Gastrocnemius medialis (tissue), 4 donors: Measurements from ENCODE around the gene CMIP. TPM values are rescaled to one million over a fixed set of nuclear protein-coding genes. Genes with fewer than 3 reads are reported as not detected.

Source experiments
- ATAC-seq, 2 donors: fragments of 150-250 bp; one replicate each; pipeline ENCODE4 v1.9.1; 2016
- DNase-seq, 2 donors: peaks; one replicate each; pipeline ENCODE4 v3.0.0-alpha.2; 2019
- H3K27ac ChIP-seq, 4 donors: fragments of 200-600 bp; sonication (generic); 1 replicate in 1 of 4; 2 replicates in 3 of 4; pipeline ENCODE4 v1.5.1; 2016 to 2018; ENCODE audit warnings: mild to moderate bottlenecking in 2 of 4, moderate library complexity in 1 of 4
- H3K27me3 ChIP-seq, 3 donors: fragments of 200-600 bp; sonication (generic) in 2 of 3; 1 replicate in 1 of 3; 2 replicates in 2 of 3; pipeline versions ENCODE4 v1.5.1 to v1.6.0; 2016 to 2019; ENCODE audit warnings: mild to moderate bottlenecking in 1 of 3, moderate library complexity in 1 of 3
- H3K36me3 ChIP-seq, 2 donors: fragments of 200-600 bp; sonication (generic) in 1 of 2; one replicate each; pipeline ENCODE4 v1.5.1; 2017 to 2018
- H3K4me1 ChIP-seq, 2 donors: fragments of 200-600 bp; sonication (generic) in 1 of 2; one replicate each; pipeline ENCODE4 v1.5.1; 2016 to 2017; ENCODE audit warnings: mild to moderate bottlenecking in 2 of 2
- H3K4me3 ChIP-seq, 4 donors: fragments of 200-600 bp; sonication (generic) in 3 of 4; 1 replicate in 1 of 4; 2 replicates in 3 of 4; pipeline ENCODE4 v1.5.1; 2016 to 2019; ENCODE audit warnings: mild to moderate bottlenecking in 2 of 4
- H3K9me3 ChIP-seq, 3 donors: fragments of 200-600 bp; sonication (generic) in 2 of 3; 1 replicate in 1 of 3; 2 replicates in 2 of 3; pipeline ENCODE4 v1.5.1; 2016 to 2019
- POLR2A ChIP-seq, 2 donors: fragments of 450-650 bp; IDR thresholded peaks; one replicate each; pipeline ENCODE4 v1.6.1; 2017; ENCODE audit warnings: antibody characterized with exemption in 2 of 2, mild to moderate bottlenecking in 2 of 2, moderate library complexity in 2 of 2
- in situ Hi-C, 4 donors: fragments of 200-750 bp; cut with MboI; loops; one replicate each; pipeline versions ENCODE4 v1.15.0 to v1.8.0; 2017; ENCODE audit warnings: low sequenced_read_pairs in 4 of 4
- intact Hi-C: fragments of 100-400 bp; cut with DNase I; formaldehyde crosslinking; loops from one replicate; pipeline ENCODE4 v1.15.1; 2023; ENCODE audit warnings: low total_unique reads
- total RNA-seq, 4 donors: library from RNA; depleted of rRNA; stranded (reverse); fragments of >200 nt; gene quantifications; one replicate each; pipeline versions ENCODE4 v1.1.0 to v1.2.3, GENCODE V29; 2016
- TF ChIP-seq, protein P1 (sequence below), 5 experiments: fragments of 450-650 bp in 3 of 5; fragments of 200-600 bp in 2 of 5; sonication (generic) in 2 of 5; IDR thresholded peaks in 4 of 5; conservative IDR thresholded peaks in 1 of 5; 1 replicate in 4 of 5; 2 replicates in 1 of 5; pipeline ENCODE4 v1.5.1; 2016 to 2019; ENCODE audit warnings: antibody characterized with exemption in 5 of 5, mild to moderate bottlenecking in 3 of 5, moderate library complexity in 3 of 5

The CMIP gene
- total RNA-seq, 4 donors from 2014 or later: 0.90 to 5.1 (median 2.7) TPM

GRCh38 chr16:81715358-81716196, 271.0 kb downstream of the CMIP start:
- TF ChIP-seq, protein P1, sequence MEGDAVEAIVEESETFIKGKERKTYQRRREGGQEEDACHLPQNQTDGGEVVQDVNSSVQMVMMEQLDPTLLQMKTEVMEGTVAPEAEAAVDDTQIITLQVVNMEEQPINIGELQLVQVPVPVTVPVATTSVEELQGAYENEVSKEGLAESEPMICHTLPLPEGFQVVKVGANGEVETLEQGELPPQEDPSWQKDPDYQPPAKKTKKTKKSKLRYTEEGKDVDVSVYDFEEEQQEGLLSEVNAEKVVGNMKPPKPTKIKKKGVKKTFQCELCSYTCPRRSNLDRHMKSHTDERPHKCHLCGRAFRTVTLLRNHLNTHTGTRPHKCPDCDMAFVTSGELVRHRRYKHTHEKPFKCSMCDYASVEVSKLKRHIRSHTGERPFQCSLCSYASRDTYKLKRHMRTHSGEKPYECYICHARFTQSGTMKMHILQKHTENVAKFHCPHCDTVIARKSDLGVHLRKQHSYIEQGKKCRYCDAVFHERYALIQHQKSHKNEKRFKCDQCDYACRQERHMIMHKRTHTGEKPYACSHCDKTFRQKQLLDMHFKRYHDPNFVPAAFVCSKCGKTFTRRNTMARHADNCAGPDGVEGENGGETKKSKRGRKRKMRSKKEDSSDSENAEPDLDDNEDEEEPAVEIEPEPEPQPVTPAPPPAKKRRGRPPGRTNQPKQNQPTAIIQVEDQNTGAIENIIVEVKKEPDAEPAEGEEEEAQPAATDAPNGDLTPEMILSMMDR (IDR thresholded peaks at IDR 0.05 in 4 of 5, conservative IDR thresholded peaks at IDR 0.05 in 1 of 5): no peak
- TF ChIP-seq POLR2A (IDR thresholded peaks at IDR 0.05): no peak
- no peak for ATAC-seq
- Histone ChIP-seq H3K9me3 (no peaks in the 10 kb centered on the region), H3K27ac (no peak overlapping the region), H3K36me3 (no peaks in the 10 kb centered on the region), H3K4me3 (no peak overlapping the region), H3K4me1 (no peaks in the 10 kb centered on the region), H3K27me3 (no peaks in the 10 kb centered on the region)
- in situ Hi-C loops (loop anchor here in 1 of 4 donors (10.0 kb wide), 1 partner anchor 311 kb away; no protein-coding TSS in a partner anchor), intact Hi-C loops (no loop called here)
- no peak for DNase-seq

DNA sequence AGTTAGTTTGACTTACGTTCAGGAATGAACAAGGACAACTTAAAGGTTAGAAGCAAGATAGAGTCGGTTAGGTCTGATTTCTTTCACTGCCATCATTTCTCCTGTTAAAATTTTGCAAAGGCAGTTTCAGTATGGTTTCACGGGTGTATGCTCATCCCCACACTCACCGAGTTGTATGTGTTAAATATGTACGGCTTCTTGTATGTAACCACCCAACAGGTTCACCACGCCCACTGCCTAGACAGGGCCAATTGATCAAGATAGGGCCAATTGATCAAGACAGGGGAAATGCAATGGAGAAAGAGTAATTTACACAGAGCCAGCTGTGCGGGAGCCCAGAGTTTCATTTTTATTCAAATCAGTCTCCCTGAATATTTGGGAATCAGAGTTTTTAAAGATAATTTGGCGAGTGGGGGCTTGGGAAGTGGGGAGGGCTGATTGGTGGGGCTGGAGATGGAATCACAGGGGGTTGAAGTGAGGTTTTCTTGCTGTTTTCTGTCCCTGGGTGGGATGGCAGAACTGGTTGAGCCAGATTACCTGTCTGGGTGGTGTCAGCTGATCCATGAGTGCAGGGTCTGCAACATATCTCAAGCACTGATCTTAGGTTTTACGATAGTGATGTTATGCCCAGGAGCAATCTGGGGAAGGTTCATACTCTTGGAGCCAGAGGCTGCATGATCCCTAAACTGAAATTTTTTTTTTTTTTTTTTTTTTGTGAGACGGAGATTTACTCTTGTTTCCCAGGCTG, 272.0 kb downstream of the CMIP start:
- no peaks in the 10 kb centered on the region for H3K4me1 ChIP-seq

GRCh38 chr16:81717662-81718189, 273.1 kb downstream of the CMIP start:
- no peaks in the 10 kb centered on the region for H3K9me3 ChIP-seq
- H3K4me1 ChIP-seq: no peaks in the 10 kb centered on the region
- ATAC-seq: no peak
- H3K27me3 ChIP-seq: no peaks in the 10 kb centered on the region
- no peak overlapping the region for H3K27ac ChIP-seq
- in situ Hi-C loops: loop anchor here in 1 of 4 donors (10.0 kb wide), 1 partner anchor 313 kb away; no protein-coding TSS in a partner anchor
- no peak overlapping the region for H3K4me3 ChIP-seq
- TF ChIP-seq POLR2A (IDR thresholded peaks at IDR 0.05): no peak
- TF ChIP-seq, protein P1 (IDR thresholded peaks at IDR 0.05 in 4 of 5, conservative IDR thresholded peaks at IDR 0.05 in 1 of 5): no peak
- intact Hi-C loops: no loop called here
- no peaks in the 10 kb centered on the region for H3K36me3 ChIP-seq
- DNase-seq: no peak

More for the DNA sequence above, 272.0 kb downstream of the CMIP start:
- Histone ChIP-seq H3K27me3 (no peaks in the 10 kb centered on the region), H3K36me3 (no peaks in the 10 kb centered on the region), H3K4me3 (no peak overlapping the region), H3K9me3 (no peaks in the 10 kb centered on the region), H3K27ac (no peak overlapping the region)
- no peak for ATAC-seq
- in situ Hi-C loops (loop anchor here in 1 of 4 donors (10.0 kb wide), 1 partner anchor 312 kb away; no protein-coding TSS in a partner anchor), intact Hi-C loops (no loop called here)
- TF ChIP-seq, protein P1 (IDR thresholded peaks at IDR 0.05 in 4 of 5, conservative IDR thresholded peaks at IDR 0.05 in 1 of 5): no peak
- TF ChIP-seq POLR2A (IDR thresholded peaks at IDR 0.05): no peak
- no peak for DNase-seq

- in situ Hi-C loops: loop anchor here in 1 of 4 donors (10.0 kb wide), 1 partner anchor 314 kb away; no protein-coding TSS in a partner anchor
- TF ChIP-seq, protein P1 (IDR thresholded peaks at IDR 0.05 in 4 of 5, conservative IDR thresholded peaks at IDR 0.05 in 1 of 5): no peak
- no peak for TF ChIP-seq POLR2A (IDR thresholded peaks at IDR 0.05)
- H3K4me3 ChIP-seq: no peak overlapping the region
- no peaks in the 10 kb centered on the region for H3K4me1 ChIP-seq
- H3K36me3 ChIP-seq: no peaks in the 10 kb centered on the region
- no peak overlapping the region for H3K27ac ChIP-seq
- H3K9me3 ChIP-seq: no peaks in the 10 kb centered on the region
- H3K27me3 ChIP-seq: no peaks in the 10 kb centered on the region
- ATAC-seq: no peak
- no peak for DNase-seq
- intact Hi-C loops: no loop called here
Observed at GRCh38 chr16:81718637-81719036, 274.0 kb downstream of the CMIP start.
